Mammary epithelial cell (primary cell): Measurements from ENCODE around the gene ZBTB16.

Source experiments
- EZH2 ChIP-seq: IDR thresholded peaks from 2 replicates; pipeline ENCODE4 v1.6.1; 2012; ENCODE audit warnings: low read length, inconsistent platforms, borderline replicate concordance
- TF ChIP-seq, protein P1 (sequence below), 2 donors: IDR thresholded peaks in 1 of 2; conservative IDR thresholded peaks in 1 of 2; 2 replicates each; pipeline ENCODE4 v1.5.1; 2011 to 2012; ENCODE audit warnings: inconsistent platforms in 2 of 2, low read length in 2 of 2, mild to moderate bottlenecking in 2 of 2, control low read depth in 1 of 2, low read depth in 1 of 2; ENCODE audit not compliant: insufficient read depth in 1 of 2; ENCODE audit errors: extremely low read depth in 1 of 2

GRCh38 chr11:114259551-114259983 is 200.1 kb downstream of the ZBTB16 start:
- TF ChIP-seq, protein P1, sequence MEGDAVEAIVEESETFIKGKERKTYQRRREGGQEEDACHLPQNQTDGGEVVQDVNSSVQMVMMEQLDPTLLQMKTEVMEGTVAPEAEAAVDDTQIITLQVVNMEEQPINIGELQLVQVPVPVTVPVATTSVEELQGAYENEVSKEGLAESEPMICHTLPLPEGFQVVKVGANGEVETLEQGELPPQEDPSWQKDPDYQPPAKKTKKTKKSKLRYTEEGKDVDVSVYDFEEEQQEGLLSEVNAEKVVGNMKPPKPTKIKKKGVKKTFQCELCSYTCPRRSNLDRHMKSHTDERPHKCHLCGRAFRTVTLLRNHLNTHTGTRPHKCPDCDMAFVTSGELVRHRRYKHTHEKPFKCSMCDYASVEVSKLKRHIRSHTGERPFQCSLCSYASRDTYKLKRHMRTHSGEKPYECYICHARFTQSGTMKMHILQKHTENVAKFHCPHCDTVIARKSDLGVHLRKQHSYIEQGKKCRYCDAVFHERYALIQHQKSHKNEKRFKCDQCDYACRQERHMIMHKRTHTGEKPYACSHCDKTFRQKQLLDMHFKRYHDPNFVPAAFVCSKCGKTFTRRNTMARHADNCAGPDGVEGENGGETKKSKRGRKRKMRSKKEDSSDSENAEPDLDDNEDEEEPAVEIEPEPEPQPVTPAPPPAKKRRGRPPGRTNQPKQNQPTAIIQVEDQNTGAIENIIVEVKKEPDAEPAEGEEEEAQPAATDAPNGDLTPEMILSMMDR (conservative IDR thresholded peaks at IDR 0.05 in 1 of 2, IDR thresholded peaks at IDR 0.05 in 1 of 2; ENCODE audit: extremely low read depth in 1 of 2, insufficient read depth in 1 of 2, low read depth in 1 of 2, low read length in 2 of 2), result no peak
- TF ChIP-seq EZH2, result no peak
